SKM-1 (cell line): ENCODE data around the gene ACTL7B.
"Not testable (repeated sequence)": the region's sequence is repeated elsewhere in the genome, so short reads cannot be mapped to it uniquely, and the experiment has no call there.

ENCODE experiments used
- DNase-seq: peaks from one replicate; lab custom pipeline; 2025; ENCODE audit not compliant: unreplicated experiment; lab: John Stamatoyannopoulos, UW

Gene ACTL7B

GRCh38 chr9:108844856-108845255 lies 10.9 kb downstream of the ACTL7B start:
- DNase-seq: no peak

GRCh38 chr9:108844391-108844790 lies 11.4 kb downstream of the ACTL7B start:
- DNase-seq: no peak

GRCh38 chr9:108842610-108843295 lies 13.0 kb downstream of the ACTL7B start:
- no peak for DNase-seq

GRCh38 chr9:108839561-108839960 lies 16.2 kb downstream of the ACTL7B start:
- not testable (repeated sequence) for DNase-seq

- DNase-seq: no peak
Measured at GRCh38 chr9:108838017-108838416, 17.8 kb downstream of the ACTL7B start.

GRCh38 chr9:108837530-108837929 lies 18.3 kb downstream of the ACTL7B start:
- no peak for DNase-seq

- no peak for DNase-seq
Measured at GRCh38 chr9:108836781-108837180, 19.0 kb downstream of the ACTL7B start.

GRCh38 chr9:108836319-108836718 lies 19.5 kb downstream of the ACTL7B start:
- DNase-seq: no peak

- DNase-seq: no peak
Measured at GRCh38 chr9:108835831-108836230, 20.0 kb downstream of the ACTL7B start.

- DNase-seq: no peak
Measured at GRCh38 chr9:108834959-108835665, 20.7 kb downstream of the ACTL7B start.

- DNase-seq: no peak
Measured at GRCh38 chr9:108832179-108832500, 23.6 kb downstream of the ACTL7B start.

GRCh38 chr9:108831496-108832178 lies 24.1 kb downstream of the ACTL7B start:
- DNase-seq: no peak

- DNase-seq: no peak
Measured at GRCh38 chr9:108830272-108830671, 25.5 kb downstream of the ACTL7B start.

- no peak for DNase-seq
Measured at GRCh38 chr9:108823829-108824228, 32.0 kb downstream of the ACTL7B start.

GRCh38 chr9:108816037-108816436 lies 39.7 kb downstream of the ACTL7B start:
- DNase-seq: no peak

GRCh38 chr9:108815156-108815555 lies 40.6 kb downstream of the ACTL7B start:
- DNase-seq: no peak

- DNase-seq: no peak
Measured at GRCh38 chr9:108813951-108814601, 41.7 kb downstream of the ACTL7B start.

- no peak for DNase-seq
Measured at GRCh38 chr9:108812396-108813025, 43.3 kb downstream of the ACTL7B start.

- DNase-seq: no peak
Measured at GRCh38 chr9:108811944-108812343, 43.8 kb downstream of the ACTL7B start.

GRCh38 chr9:108809269-108809668 lies 46.5 kb downstream of the ACTL7B start:
- no peak for DNase-seq
